Epithelial cell of prostate (primary cell): ENCODE measurements around the gene PRKRIP1.

Experiments
- DNase-seq: peaks from one replicate; pipeline ENCODE4 v3.0.0-alpha.2; 2011; ENCODE audit warnings: low read depth, low spot score
- H3K27ac ChIP-seq: fragments of 450-650 bp; 2 replicates; pipeline ENCODE4 v1.5.1; 2017; ENCODE audit warnings: mild to moderate bottlenecking

Gene PRKRIP1

GRCh38 chr7:102426268-102427018 is 30.3 kb downstream of the PRKRIP1 start:
- no peak for DNase-seq
- no peak overlapping the region for H3K27ac ChIP-seq

GRCh38 chr7:102427019-102427405 is 30.8 kb downstream of the PRKRIP1 start:
- no peak for DNase-seq
- no peak overlapping the region for H3K27ac ChIP-seq

GRCh38 chr7:102429141-102429899 is 33.2 kb downstream of the PRKRIP1 start:
- H3K27ac ChIP-seq, result no peak overlapping the region
- no peak for DNase-seq

GRCh38 chr7:102431617-102432298 is 35.6 kb downstream of the PRKRIP1 start:
- peak overlapping the region; percentile 76 for H3K27ac ChIP-seq
- DNase-seq, result no peak

- DNase-seq, result no peak
- peak overlapping the region; percentile 76 for H3K27ac ChIP-seq
Observed at GRCh38 chr7:102432442-102433218, 36.5 kb downstream of the PRKRIP1 start.

- peak within 1 kb of the TSS; percentile 76 for H3K27ac ChIP-seq
- no peak for DNase-seq
Observed at GRCh38 chr7:102433219-102434038, 37.3 kb downstream of the PRKRIP1 start, which contains the start of gene ORAI2. Gene ORAI2, plus strand, starts transcription at chr7:102433575. Its CDS starts 5,382 bp downstream, at chr7:102438957.

- DNase-seq, result no peak
- H3K27ac ChIP-seq, result no peak overlapping the region
Observed at GRCh38 chr7:102434039-102434486, 37.9 kb downstream of the PRKRIP1 start.

- H3K27ac ChIP-seq, result no peak overlapping the region
- DNase-seq, result no peak
Observed at GRCh38 chr7:102436118-102436517, 40.0 kb downstream of the PRKRIP1 start.

- H3K27ac ChIP-seq, result no peak overlapping the region
- DNase-seq, result no peak
Observed at GRCh38 chr7:102439963-102440795, 44.0 kb downstream of the PRKRIP1 start.

GRCh38 chr7:102444961-102445673 is 49.0 kb downstream of the PRKRIP1 start:
- DNase-seq, result no peak
- H3K27ac ChIP-seq, result no peak overlapping the region

GRCh38 chr7:102445674-102446071 is 49.5 kb downstream of the PRKRIP1 start:
- no peak overlapping the region for H3K27ac ChIP-seq
- DNase-seq, result no peak

- DNase-seq, result no peak
- H3K27ac ChIP-seq, result no peak overlapping the region
Observed at GRCh38 chr7:102446387-102447156, 50.4 kb downstream of the PRKRIP1 start.

- no peak for DNase-seq
- H3K27ac ChIP-seq, result no peak overlapping the region
Observed at GRCh38 chr7:102447311-102447710, 51.1 kb downstream of the PRKRIP1 start.

GRCh38 chr7:102449136-102449535 is 53.0 kb downstream of the PRKRIP1 start:
- H3K27ac ChIP-seq, result no peak overlapping the region
- no peak for DNase-seq

- DNase-seq, result no peak
- no peak overlapping the region for H3K27ac ChIP-seq
Observed at GRCh38 chr7:102450242-102450641, 54.1 kb downstream of the PRKRIP1 start.

- peak overlapping the region; percentile 56 for H3K27ac ChIP-seq
- DNase-seq, result no peak
Observed at GRCh38 chr7:102451371-102452054, 55.4 kb downstream of the PRKRIP1 start.

- H3K27ac ChIP-seq, result no peak overlapping the region
- DNase-seq, result no peak
Observed at GRCh38 chr7:102452451-102452850, 56.3 kb downstream of the PRKRIP1 start.
